Retinal pigment epithelial cell (primary cell): ENCODE measurements around the gene NSD1.
A peak's percentile ranks its signal among the peaks of the same experiment; 100 is the strongest.

Experiments
- DNase-seq: peaks from one replicate; pipeline ENCODE4 v3.0.0-alpha.2; 2010; ENCODE audit warnings: low read depth
- H3K4me3 ChIP-seq: 2 replicates; pipeline ENCODE4 v1.5.1; 2011; ENCODE audit warnings: mild to moderate bottlenecking, low read length, control low read depth, moderate library complexity
- CTCF ChIP-seq: conservative IDR thresholded peaks from 2 replicates; pipeline ENCODE4 v1.5.1; 2011; ENCODE audit warnings: low read depth, low read length, control low read depth, inconsistent platforms

NSD1 gene

DNA sequence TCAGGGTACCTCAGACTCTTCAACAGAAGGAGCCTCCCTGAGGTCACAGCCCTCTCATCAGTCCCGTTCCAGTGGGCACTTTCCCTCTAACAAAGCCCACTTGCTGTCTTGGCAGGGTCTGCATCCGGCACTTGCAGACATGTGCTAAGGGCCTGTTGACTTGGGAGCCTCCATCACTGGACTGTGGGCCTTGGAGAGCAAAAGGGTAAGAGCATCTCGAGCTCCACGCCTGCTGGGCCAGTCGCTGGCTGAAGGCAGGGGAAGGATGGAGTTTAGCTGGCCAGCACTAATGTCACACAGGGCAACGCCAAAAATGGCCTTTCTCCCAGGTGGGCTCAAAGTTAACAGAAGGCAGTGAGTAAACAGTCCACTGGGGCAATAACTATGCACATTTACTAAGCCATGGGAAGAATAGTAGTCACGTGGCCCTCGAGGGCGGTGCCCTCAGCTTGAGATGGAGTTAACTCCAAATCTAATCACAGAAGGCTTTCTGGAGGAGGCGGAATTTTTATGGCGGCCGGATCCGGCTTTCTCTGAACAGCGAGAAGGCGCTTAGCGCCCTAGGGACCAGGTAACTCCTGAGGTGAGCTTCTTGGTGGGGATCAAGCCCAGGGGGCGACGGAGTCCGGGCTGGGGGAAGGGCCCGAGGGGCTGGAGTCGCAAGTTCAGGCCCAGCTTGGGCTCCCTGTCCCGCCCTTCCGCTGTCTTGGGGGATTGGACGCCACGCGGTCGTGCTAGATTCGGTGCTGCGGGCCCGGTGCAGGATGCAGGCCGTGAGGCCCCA, 2.0 kb upstream of the NSD1 start:
- no peak for DNase-seq
- TF ChIP-seq CTCF: no peak
- H3K4me3 ChIP-seq: no peak overlapping the region

GRCh38 chr5:177132136-177133095, 1.2 kb upstream of the NSD1 start:
- TF ChIP-seq CTCF: no peak
- DNase-seq: no peak
- peak overlapping the region; percentile 19 for H3K4me3 ChIP-seq

DNA sequence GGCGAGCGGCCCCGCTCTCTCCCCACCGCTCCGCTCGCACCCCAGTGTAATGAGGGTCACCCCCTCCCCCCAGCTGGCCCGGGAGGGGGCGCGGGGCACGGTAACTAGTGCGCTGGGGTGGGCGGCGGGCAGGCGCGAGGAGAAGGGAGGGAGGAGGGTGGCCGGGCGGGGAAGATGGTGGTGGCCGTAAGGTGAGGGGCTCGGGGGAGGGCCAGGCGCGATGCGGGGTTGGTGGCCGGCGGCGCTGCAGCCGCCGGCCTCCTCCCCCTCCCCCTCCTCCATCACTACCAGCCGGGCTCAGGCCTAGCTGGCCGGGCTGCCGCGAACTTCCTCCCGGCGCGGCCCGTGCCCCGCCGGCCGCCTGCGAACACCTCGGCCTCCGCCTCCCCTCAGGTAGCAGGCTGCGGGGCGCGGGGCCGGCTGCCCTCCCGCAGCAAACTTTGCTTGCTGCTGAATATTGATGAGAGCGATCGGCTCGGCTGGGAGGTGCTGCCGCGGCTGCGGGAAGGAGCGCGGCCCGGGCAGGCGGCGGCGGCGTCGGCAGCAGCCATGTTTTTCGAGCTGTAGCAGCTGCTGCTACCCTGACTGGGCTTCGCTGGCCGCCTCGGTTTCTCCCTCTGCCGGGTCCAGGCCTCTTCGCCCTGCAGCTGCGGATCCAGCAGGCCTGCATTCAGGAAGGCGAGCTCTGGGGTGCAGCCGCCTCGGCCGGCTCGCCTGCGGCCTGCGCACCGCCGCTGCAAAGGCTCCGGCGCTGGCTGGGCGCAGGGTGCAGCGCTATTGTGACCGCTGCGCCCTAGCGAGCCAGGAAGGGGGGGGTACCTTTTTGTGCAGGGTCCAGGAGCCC, 502 bp downstream of the NSD1 start:
- DNase-seq: no peak
- no peak for TF ChIP-seq CTCF

DNA sequence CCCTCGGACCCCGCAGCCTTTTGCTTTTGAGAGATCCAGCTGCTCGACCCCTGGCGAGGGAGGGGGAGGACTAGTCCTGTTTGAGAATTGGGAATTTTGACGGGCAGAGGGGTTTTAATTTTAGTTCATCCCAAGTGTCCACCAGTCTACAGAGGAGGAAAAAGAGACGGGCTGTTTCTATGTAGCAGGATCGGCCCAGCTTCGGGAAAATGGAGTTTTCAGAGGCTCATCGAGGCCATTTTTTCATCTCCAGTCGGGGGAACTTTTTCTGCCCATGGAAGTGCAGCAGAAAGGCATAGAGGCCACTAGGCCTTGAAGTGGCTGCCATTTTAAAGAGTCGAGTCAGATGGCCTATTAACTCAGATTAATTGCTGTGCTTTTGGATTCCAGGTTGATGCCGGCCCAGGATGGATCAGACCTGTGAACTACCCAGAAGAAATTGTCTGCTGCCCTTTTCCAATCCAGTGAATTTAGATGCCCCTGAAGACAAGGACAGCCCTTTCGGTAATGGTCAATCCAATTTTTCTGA, 1.2 kb downstream of the NSD1 start:
- DNase-seq: no peak
- no peak for TF ChIP-seq CTCF
- H3K4me3 ChIP-seq: peak overlapping the region; percentile 58

More for the DNA sequence above, 502 bp downstream of the NSD1 start:
- H3K4me3 ChIP-seq: peak overlapping the region; percentile 58

GRCh38 chr5:177140312-177140711, 6.7 kb downstream of the NSD1 start:
- no peak overlapping the region for H3K4me3 ChIP-seq
- DNase-seq: no peak
- TF ChIP-seq CTCF: no peak

DNA sequence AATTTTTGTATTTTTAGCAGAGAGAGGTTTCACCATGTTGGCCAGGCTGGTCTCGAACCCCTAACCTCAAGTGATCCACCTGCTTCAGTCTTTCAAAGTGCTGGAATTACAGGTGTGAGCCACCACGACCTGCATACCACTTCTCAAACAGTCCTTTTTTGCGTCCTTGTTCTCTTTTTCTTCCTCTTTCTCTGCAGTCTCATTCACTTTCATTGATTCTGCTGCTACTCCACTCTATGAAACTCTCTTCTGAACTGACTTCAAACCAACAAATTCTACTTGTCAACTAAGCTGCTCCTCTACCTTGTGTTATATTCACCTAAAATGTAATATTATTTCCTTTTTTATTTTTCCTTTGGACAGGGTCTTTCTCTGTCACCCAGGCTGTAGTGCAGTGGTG, 7.9 kb downstream of the NSD1 start:
- no peak for TF ChIP-seq CTCF
- H3K4me3 ChIP-seq: no peak overlapping the region
- no peak for DNase-seq
